ENCODE measurements around the gene GALK2.
"Not testable (repeated sequence)": the region's sequence is repeated elsewhere in the genome, so short reads cannot be mapped to it uniquely, and the experiment has no call there.

Gene GALK2

GRCh38 chr15:49152552-49153312 lies 17.3 kb upstream of the GALK2 start:
- no peak for TF ChIP-seq ZNF274 (IDR thresholded peaks at IDR 0.05; ENCODE audit: low read depth, low read length)

GRCh38 chr15:49154359-49154758 lies 15.7 kb upstream of the GALK2 start:
- H3K4me3 ChIP-seq (ENCODE audit: low read length), result peak overlapping the region; percentile 86; the same call in 1 of the 2 replicates
- no peak for TF ChIP-seq ZNF274 (IDR thresholded peaks at IDR 0.05; ENCODE audit: low read depth, low read length)

More at GRCh38 chr15:49152552-49153312, 17.3 kb upstream of the GALK2 start:
- H3K4me3 ChIP-seq (ENCODE audit: low read length), result no peak overlapping the region

DNA sequence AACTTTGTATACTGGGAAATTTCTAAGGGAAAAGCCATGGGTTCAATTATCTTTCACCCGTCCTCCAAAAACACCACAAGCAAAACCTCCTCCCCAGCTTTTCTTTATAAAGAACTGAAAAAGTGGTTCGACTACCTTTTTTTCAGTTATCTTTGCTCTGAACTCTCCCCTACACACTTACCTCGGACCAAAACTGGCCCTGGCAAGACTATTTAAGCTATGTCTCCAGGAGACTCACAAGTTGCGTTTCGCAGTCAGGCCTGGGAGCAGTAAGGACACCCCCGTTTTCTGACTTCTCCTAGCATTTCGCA lies 15.3 kb upstream of the GALK2 start:
- peak overlapping the region; percentile 86 for H3K4me3 ChIP-seq (ENCODE audit: low read length)
- no peak for TF ChIP-seq ZNF274 (IDR thresholded peaks at IDR 0.05; ENCODE audit: low read depth, low read length)

GRCh38 chr15:49155110-49155833 lies 14.8 kb upstream of the GALK2 start, which contains the start of gene COPS2:
TSS of gene COPS2 (minus strand) at chr15:49155599. CDS start at chr15:49155578, 21 bp downstream.
- H3K4me3 ChIP-seq (ENCODE audit: low read length), result peak within 1 kb of the TSS; percentile 90
- TF ChIP-seq ZNF274 (IDR thresholded peaks at IDR 0.05; ENCODE audit: low read depth, low read length), result no peak

DNA sequence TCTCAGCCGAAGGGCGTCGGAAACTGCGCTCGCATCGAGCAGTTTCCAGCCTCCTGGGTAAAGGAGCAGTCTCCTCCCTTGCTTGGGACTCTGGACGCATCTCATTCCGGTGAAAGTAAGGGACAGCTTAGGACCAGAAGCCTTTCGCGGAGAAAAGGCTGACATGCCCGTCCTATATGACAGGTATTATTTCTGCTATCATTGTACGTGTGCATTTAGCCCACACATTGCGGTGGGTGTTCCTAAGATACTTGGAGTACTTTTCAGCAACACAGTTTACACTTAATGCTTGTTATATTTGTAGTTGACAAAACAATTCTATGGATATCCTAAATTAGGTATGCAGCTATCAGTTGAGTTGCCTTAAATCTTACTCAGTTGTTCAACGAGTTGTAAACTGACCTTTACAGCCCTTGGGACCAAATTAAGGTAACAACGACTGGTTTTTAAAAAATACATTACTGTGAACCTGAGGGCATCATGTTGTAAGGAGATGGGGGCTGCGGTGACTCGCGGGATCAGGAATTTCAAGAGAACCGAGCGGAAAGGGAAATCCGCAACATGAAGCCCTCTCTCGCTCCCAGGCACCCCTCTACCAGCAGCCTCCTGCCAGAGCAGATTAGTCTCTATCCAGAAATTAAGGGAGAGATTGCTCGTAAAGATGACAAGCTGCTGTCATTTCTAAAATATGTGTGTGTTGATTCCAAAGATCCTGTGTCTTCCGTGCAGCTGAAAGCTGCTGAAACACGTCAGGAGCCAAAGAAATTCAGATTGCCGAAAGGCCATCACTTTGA lies 14.0 kb upstream of the GALK2 start:
- TF ChIP-seq ZNF274 (IDR thresholded peaks at IDR 0.05; ENCODE audit: low read depth, low read length), result no peak
- H3K4me3 ChIP-seq (ENCODE audit: low read length), result peak overlapping the region; percentile 90

DNA sequence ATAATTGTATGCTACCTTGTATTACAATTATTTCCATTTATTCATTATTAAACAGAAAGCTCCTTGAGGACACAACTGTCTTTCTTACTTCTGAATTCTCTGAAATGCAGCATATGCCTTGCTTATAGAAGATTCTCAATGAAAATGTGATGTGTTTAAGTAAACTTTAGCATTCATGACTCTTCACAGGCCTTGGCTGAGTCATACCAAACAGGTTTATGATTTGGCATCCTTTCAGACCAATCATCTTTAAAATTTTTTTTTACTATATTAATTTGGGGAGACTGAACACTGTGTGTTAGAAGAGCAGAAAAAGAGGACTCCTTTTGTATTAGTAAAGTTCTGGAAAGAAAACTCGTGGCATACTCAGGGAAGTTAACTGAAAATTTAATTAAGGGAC lies 6.4 kb upstream of the GALK2 start:
- TF ChIP-seq ZNF274 (IDR thresholded peaks at IDR 0.05; ENCODE audit: low read depth, low read length), result no peak
- no peak overlapping the region for H3K4me3 ChIP-seq (ENCODE audit: low read length)

DNA sequence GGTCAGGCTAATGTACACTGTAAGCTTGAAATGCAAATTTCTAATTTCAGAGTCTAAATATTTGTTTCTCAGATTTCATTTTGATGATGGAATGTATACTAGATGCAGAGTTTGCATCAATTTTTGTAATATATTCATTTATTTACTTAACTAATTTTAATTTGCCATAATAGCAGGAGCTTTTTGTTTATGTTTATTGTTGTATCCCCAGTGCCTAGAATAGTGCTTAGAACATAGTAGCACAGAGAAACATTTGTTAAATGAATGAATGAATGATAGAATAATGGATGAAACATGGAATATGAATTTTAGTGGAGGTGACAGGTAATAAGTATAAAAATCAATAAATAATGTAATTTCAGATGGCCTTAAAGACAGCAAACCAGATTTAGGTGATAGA lies 5.2 kb upstream of the GALK2 start:
- H3K4me3 ChIP-seq (ENCODE audit: low read length), result no peak overlapping the region
- TF ChIP-seq ZNF274 (IDR thresholded peaks at IDR 0.05; ENCODE audit: low read depth, low read length), result no peak

DNA sequence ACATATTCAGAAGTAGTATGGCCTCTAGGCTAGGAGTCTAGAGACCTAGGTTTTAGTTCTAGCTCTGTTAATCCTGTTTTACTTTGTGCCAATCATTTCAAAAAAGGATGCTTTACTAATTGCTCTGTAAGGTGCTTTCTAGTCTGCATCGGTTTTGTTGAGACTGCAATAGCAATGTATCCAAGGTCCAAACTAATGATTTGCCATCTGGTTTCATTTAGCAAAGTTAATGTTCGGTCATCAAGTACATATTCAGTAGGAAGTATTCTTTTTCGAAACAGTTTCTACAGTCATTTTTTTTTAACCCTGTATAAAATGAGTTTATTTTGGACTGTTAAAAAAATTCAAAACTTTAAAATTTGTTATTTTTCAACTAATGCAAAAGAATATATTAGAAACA lies 2.0 kb upstream of the GALK2 start:
- no peak for TF ChIP-seq ZNF274 (IDR thresholded peaks at IDR 0.05; ENCODE audit: low read depth, low read length)
- no peak overlapping the region for H3K4me3 ChIP-seq (ENCODE audit: low read length)

GRCh38 chr15:49171790-49172189 lies 1.7 kb downstream of the GALK2 start:
- no peak for TF ChIP-seq ZNF274 (IDR thresholded peaks at IDR 0.05; ENCODE audit: low read depth, low read length)
- H3K4me3 ChIP-seq (ENCODE audit: low read length), result no peak overlapping the region; the same call in 1 of the 2 replicates

DNA sequence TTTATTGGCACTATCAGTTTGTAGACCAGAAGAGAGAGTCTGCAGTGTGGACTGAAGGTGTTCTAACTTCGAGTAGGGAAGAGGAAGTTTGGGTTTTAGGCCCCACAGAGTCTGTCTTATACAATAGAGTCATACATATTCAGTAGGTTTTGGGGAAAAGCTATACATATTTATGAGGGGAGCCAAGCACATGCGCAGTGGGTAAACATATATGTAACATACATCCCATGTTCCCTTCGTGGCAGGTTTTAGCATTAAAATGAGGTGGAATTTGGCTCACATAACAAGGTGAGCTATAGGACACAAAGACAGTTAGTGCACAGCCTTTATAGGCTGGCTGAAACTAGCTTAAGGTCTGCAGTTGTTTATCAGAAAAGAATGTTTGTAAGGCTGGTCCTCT lies 4.9 kb downstream of the GALK2 start:
- H3K4me3 ChIP-seq (ENCODE audit: low read length), result no peak overlapping the region
- no peak for TF ChIP-seq ZNF274 (IDR thresholded peaks at IDR 0.05; ENCODE audit: low read depth, low read length)

GRCh38 chr15:49175582-49176397 lies 5.7 kb downstream of the GALK2 start:
- not testable (repeated sequence) for H3K4me3 ChIP-seq (ENCODE audit: low read length)

DNA sequence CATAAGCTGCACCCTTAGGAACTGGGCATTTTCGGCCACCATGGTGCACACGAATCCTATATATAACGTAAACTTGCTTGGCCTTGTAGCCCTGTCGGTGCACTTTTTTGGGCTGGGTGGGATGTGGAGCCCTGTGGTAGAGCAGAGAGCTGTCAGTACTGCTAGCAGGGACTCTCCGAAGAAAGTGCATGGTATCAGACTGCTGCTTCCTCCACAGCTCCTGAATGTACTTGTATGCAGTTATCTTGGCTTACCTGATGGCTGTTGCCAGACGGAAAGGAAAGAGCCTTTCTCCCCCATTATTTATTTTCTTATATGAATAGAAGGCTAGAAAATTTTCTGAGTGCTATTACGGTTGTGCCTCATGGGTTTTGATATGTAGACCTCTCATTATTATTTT lies 8.4 kb downstream of the GALK2 start:
- TF ChIP-seq ZNF274 (IDR thresholded peaks at IDR 0.05; ENCODE audit: low read depth, low read length), result no peak
- H3K4me3 ChIP-seq (ENCODE audit: low read length), result no peak overlapping the region

DNA sequence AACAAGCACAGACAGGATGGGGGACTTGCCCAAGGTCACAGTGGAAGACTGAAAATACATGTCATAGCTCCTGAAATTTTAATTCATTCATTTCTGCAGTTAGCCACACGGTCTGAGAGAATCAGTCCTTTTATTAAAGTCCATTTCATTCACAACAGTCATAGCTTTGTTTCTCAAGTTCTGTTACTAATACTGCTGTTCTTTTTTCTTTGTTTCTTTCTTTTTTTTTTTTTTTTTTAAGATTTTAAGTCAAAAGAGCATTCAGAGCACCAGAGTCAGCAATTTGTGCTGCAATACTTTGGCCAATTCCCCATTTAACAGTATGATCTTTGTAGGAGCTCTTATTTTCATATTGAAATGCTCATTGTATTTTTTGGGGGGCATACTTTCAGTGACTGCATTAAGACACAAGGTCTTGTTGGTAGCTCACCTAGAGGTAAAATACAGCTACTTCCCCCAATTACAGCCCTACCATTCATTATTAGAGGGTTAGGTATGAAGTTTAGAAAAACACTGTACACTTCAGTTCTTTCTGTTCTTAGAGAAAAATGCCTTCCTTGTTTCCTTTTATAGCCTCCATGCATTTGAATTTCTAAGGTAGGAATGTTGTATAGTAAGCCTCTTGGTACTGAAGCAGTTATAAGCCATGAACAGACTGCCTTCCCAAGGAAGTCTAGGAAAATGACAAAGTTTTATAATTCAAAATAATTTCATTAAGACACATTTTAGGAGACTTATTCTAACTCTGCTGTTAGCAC lies 9.6 kb downstream of the GALK2 start:
- H3K4me3 ChIP-seq (ENCODE audit: low read length), result no peak overlapping the region
- no peak for TF ChIP-seq ZNF274 (IDR thresholded peaks at IDR 0.05; ENCODE audit: low read depth, low read length)
